ENCODE data around the gene PCNX2.

DNA sequence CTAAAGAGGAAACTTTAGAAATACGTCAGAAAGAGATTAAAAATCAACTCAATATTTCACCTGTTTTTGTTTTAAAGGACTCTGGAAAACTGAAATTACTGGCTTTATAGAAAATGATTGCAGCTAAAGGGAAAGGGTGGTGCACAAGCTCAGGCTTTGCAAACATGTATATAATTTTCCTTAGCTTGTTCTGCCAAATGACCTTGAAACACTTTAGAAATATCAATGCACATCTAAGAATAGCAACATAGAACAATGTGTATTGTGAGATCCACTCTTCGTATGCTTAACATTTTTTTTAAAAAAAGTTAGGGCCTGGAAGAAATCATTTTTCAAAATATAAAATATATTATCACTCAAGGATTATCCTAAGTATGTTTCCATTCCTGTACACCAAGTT lies 201.3 kb downstream of the PCNX2 start:
- TF ChIP-seq SNAI2 (CRISPR knock-in tag; IDR thresholded peaks at IDR 0.05) (no peak), RARB (CRISPR knock-in tag; IDR thresholded peaks at IDR 0.05) (no peak)
- TF ChIP-seq, protein P1, sequence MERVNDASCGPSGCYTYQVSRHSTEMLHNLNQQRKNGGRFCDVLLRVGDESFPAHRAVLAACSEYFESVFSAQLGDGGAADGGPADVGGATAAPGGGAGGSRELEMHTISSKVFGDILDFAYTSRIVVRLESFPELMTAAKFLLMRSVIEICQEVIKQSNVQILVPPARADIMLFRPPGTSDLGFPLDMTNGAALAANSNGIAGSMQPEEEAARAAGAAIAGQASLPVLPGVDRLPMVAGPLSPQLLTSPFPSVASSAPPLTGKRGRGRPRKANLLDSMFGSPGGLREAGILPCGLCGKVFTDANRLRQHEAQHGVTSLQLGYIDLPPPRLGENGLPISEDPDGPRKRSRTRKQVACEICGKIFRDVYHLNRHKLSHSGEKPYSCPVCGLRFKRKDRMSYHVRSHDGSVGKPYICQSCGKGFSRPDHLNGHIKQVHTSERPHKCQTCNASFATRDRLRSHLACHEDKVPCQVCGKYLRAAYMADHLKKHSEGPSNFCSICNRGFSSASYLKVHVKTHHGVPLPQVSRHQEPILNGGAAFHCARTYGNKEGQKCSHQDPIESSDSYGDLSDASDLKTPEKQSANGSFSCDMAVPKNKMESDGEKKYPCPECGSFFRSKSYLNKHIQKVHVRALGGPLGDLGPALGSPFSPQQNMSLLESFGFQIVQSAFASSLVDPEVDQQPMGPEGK (CRISPR knock-in tag; IDR thresholded peaks at IDR 0.05; ENCODE audit: borderline replicate concordance), result no peak
